ENCODE results near the gene PRRG2. TPM values are rescaled to one million over a fixed set of nuclear protein-coding genes. Genes with fewer than 3 reads are reported as not detected.

Gene PRRG2
- polyA plus RNA-seq, 3 donors, result 0.49 TPM; not detected in 2

- H3K79me2 ChIP-seq (ENCODE audit: insufficient read depth, low read length), result peaks cover 2% of the 10 kb centered on the region
- H3K4me2 ChIP-seq (replicated peaks; ENCODE audit: extremely low read depth, low read length, poor library complexity, severe bottlenecking), result no peak overlapping the region
- no peaks in the 10 kb centered on the region for H3K9me3 ChIP-seq (replicated peaks in 1 of 2; ENCODE audit: control insufficient read depth in 1 of 2, insufficient read depth in 1 of 2, low read length in 2 of 2)
- no peak overlapping the region for H3K4me3 Mint-ChIP-seq
- no peak overlapping the region for H3K4me3 ChIP-seq (replicated peaks in 1 of 3; ENCODE audit: low read depth in 2 of 3, low read length in 3 of 3)
- H3K9me3 Mint-ChIP-seq, result peaks cover 0 to 4% (median 0%) of the 10 kb centered on the region in 7 donors
- WGBS (ENCODE audit: insufficient coverage), result 96% methylated on average over 9 of the region's 18 CpGs
- no peak overlapping the region for H3K27ac Mint-ChIP-seq
- TF ChIP-seq, protein P1, sequence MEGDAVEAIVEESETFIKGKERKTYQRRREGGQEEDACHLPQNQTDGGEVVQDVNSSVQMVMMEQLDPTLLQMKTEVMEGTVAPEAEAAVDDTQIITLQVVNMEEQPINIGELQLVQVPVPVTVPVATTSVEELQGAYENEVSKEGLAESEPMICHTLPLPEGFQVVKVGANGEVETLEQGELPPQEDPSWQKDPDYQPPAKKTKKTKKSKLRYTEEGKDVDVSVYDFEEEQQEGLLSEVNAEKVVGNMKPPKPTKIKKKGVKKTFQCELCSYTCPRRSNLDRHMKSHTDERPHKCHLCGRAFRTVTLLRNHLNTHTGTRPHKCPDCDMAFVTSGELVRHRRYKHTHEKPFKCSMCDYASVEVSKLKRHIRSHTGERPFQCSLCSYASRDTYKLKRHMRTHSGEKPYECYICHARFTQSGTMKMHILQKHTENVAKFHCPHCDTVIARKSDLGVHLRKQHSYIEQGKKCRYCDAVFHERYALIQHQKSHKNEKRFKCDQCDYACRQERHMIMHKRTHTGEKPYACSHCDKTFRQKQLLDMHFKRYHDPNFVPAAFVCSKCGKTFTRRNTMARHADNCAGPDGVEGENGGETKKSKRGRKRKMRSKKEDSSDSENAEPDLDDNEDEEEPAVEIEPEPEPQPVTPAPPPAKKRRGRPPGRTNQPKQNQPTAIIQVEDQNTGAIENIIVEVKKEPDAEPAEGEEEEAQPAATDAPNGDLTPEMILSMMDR (IDR thresholded peaks at IDR 0.05), result no peak
- intact Hi-C loops (cut with micrococcal nuclease), result no loop called here
- H3K36me3 Mint-ChIP-seq, result peaks cover 47 to 65% of the 10 kb centered on the region in 2 donors
- H3K4me1 ChIP-seq (ENCODE audit: control insufficient read depth in 1 of 2, insufficient read depth in 2 of 2, low read length in 2 of 2), result peaks cover 9 to 18% of the 10 kb centered on the region in 2 donors
- H3K27ac ChIP-seq (ENCODE audit: low read depth in 1 of 2, low read length in 2 of 2), result no peak overlapping the region
- H3K36me3 ChIP-seq (replicated peaks in 1 of 2; ENCODE audit: control insufficient read depth in 1 of 2, insufficient read depth in 2 of 2, low read length in 2 of 2), result peaks cover 44 to 71% of the 10 kb centered on the region in 2 donors
- peaks cover 27% of the 10 kb centered on the region for H3K4me1 Mint-ChIP-seq
- no peak overlapping the region for H2AFZ ChIP-seq (ENCODE audit: insufficient read depth, low read depth, low read length, poor library complexity, severe bottlenecking)
- H3K27me3 ChIP-seq (ENCODE audit: control insufficient read depth in 2 of 2, insufficient read depth in 2 of 2, low read length in 2 of 2), result no peaks in the 10 kb centered on the region
- peaks cover 0 to 3% (median 2%) of the 10 kb centered on the region in 3 donors for H3K27me3 Mint-ChIP-seq (ENCODE audit: low read depth in 3 of 3)
- DNase-seq, result no peak
- H3K9ac ChIP-seq (ENCODE audit: insufficient read depth, low read length, poor library complexity, severe bottlenecking), result no peak overlapping the region
- peaks cover 36% of the 10 kb centered on the region for H4K20me1 ChIP-seq (ENCODE audit: insufficient read depth, low read length)
These were observed 23.3 kb upstream of the PRRG2 start for GRCh38 chr19:49557641-49558325.

DNA sequence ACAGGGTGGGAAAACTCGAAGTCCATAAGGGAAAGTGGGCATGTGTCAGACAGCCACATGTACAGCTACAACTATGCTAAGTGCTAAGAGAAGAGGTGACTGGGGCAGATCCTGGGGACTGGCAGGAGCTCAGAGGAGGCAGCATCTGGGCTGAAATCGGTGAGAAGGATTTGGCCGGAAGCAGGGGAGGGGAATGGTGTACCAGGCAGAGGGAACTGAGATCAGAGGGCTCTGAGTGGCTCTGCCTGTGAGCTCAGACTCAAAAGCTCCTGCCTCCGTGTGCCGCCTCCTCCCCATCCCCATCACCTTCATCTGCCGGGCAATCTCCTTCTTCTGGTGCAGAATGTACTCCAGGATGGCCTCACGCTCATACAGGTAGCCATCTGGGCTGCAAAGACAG, 22.5 kb upstream of the PRRG2 start:
- intact Hi-C loops (cut with micrococcal nuclease), result no loop called here
- H3K27me3 ChIP-seq (ENCODE audit: control insufficient read depth in 2 of 2, insufficient read depth in 2 of 2, low read length in 2 of 2), result no peaks in the 10 kb centered on the region
- H3K9me3 ChIP-seq (replicated peaks in 1 of 2; ENCODE audit: control insufficient read depth in 1 of 2, insufficient read depth in 1 of 2, low read length in 2 of 2), result no peaks in the 10 kb centered on the region
- 81% methylated on average over 3 of the region's 7 CpGs for WGBS (ENCODE audit: insufficient coverage)
- H2AFZ ChIP-seq (ENCODE audit: insufficient read depth, low read depth, low read length, poor library complexity, severe bottlenecking), result no peak overlapping the region
- TF ChIP-seq, protein P1 (IDR thresholded peaks at IDR 0.05), result no peak
- no peak for DNase-seq
- peaks cover 4 to 12% of the 10 kb centered on the region in 2 donors for H3K4me1 ChIP-seq (ENCODE audit: control insufficient read depth in 1 of 2, insufficient read depth in 2 of 2, low read length in 2 of 2)
- Mint-ChIP-seq H3K4me3 (no peak overlapping the region), H3K27ac (peak overlapping the region in 2 of 7 donors; percentile 55 to 68), H3K27me3 (ENCODE audit: low read depth in 3 of 3) (peaks cover 0 to 3% (median 2%) of the 10 kb centered on the region in 3 donors), H3K36me3 (peaks cover 46 to 66% of the 10 kb centered on the region in 2 donors), H3K9me3 (peaks cover 0 to 4% (median 0%) of the 10 kb centered on the region in 7 donors), H3K4me1 (peaks cover 24% of the 10 kb centered on the region)
- H3K36me3 ChIP-seq (replicated peaks in 1 of 2; ENCODE audit: control insufficient read depth in 1 of 2, insufficient read depth in 2 of 2, low read length in 2 of 2), result peaks cover 44 to 70% of the 10 kb centered on the region in 2 donors
- H3K27ac ChIP-seq (ENCODE audit: low read depth in 1 of 2, low read length in 2 of 2), result no peak overlapping the region
- peaks cover 40% of the 10 kb centered on the region for H4K20me1 ChIP-seq (ENCODE audit: insufficient read depth, low read length)
- no peak overlapping the region for H3K4me3 ChIP-seq (replicated peaks in 1 of 3; ENCODE audit: low read depth in 2 of 3, low read length in 3 of 3)
- H3K79me2 ChIP-seq (ENCODE audit: insufficient read depth, low read length), result peaks cover 5% of the 10 kb centered on the region
- no peak overlapping the region for H3K4me2 ChIP-seq (replicated peaks; ENCODE audit: extremely low read depth, low read length, poor library complexity, severe bottlenecking)
- no peak overlapping the region for H3K9ac ChIP-seq (ENCODE audit: insufficient read depth, low read length, poor library complexity, severe bottlenecking)
